HG03064 (cell line): ENCODE data around the gene PTPRU.

ENCODE experiments used
- ATAC-seq: cut with Tn5 transposase; IDR thresholded peaks from one replicate; pipeline ENCODE4 v1.9.1; 2021; ENCODE audit warnings: low read depth; ENCODE audit not compliant: unreplicated experiment

The PTPRU gene

DNA sequence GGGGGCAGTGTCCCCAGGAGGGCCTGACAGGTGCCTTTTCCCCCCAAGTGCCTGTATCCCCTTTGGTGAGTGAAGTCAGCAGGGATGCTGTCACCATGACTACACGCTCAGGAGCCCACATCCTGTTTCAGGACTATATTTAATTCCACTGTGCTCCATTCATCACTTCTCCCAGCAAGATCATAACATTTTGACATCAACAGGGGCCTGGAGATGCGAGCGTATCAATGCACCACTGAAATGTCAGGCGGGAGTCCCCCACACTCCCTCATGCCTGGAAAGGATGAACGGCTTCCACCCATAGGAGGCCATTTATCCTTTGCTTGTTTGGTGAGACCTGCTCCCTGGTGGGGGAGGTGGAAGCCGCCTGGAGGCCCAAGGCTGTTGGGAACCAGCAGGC is 119.1 kb downstream of the PTPRU start:
- no peak for ATAC-seq

- no peak for ATAC-seq
Observed at GRCh38 chr1:29356663-29357062, 120.3 kb downstream of the PTPRU start.

DNA sequence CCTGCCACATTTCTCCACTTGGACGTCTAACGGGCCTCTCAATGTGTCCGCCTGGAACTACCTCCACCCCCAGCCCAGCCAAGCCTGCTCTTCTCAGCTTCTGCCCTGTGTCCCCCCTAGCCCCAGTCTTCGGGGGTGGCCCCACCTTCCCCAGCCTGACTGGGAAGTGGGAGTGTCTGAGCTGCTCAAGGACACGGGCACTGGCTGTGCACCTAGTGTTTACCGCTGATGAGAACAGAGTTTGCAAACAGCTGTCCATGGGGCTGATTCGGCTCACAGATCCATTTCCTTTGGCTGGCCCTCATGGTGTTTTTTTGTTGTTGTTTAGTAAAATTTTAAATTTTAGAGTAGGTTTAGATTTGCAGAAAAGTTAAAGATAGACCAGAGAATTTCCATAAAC is 121.1 kb downstream of the PTPRU start:
- no peak for ATAC-seq

DNA sequence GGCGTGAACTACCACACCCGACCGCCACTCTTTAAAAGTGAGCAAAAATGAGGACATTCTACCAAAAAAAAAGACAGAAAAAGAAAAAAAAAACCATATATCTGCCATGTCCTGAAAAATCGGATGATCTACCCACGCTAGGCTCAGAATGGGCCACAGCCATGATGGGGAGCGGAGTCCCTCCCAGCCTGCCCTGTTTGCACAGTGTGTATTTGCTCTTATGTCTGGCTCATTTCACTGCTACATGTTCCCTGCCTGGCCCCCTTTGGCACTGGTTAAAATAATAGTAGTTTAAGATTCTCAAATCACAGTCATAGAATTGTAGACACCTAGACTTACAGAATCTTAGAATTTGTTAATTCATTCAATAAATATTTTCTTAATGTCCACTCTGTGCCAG is 121.9 kb downstream of the PTPRU start:
- ATAC-seq = no peak

DNA sequence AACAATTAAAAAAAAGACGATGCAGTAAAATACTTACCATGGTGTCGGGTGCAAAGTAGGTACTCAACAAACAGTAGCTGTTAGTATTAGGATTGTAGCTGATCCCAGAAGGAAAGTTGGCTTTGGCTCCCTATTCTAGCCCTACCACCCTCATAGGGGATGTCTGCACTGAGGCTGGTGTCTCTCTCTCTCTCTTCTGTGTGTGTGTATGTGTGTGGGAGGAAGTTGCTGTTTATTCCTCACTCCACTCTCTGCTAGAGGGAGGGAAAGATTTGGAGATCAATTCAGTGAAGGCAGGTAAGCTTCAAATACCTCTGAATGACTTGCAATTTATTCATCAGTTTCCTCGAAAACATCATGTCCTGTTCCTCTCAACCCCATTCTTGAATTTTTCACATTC is 124.4 kb downstream of the PTPRU start:
- no peak for ATAC-seq

DNA sequence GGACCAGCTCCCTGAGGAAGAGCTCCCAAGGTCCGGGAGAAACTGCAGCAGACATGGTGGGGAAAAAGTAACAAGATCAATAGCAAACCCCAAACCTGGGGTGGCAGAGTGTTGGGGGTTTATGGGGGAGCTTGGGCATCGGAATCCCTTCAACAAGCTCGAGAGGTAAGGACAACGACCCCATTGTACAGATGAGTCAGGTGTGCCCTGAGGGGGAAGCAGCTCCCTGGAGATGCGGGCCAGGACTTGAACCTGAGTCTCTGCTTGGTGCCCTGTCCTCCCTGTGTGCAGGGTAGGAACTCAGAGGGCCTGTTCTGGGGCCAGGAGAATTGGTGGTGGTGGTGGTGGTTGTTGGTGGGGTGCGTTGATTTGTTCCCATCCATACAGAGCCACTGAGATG is 125.4 kb downstream of the PTPRU start:
- ATAC-seq = no peak

- no peak for ATAC-seq
Observed at GRCh38 chr1:29362116-29362515, 125.8 kb downstream of the PTPRU start.

GRCh38 chr1:29362764-29363163 is 126.4 kb downstream of the PTPRU start:
- ATAC-seq = no peak

DNA sequence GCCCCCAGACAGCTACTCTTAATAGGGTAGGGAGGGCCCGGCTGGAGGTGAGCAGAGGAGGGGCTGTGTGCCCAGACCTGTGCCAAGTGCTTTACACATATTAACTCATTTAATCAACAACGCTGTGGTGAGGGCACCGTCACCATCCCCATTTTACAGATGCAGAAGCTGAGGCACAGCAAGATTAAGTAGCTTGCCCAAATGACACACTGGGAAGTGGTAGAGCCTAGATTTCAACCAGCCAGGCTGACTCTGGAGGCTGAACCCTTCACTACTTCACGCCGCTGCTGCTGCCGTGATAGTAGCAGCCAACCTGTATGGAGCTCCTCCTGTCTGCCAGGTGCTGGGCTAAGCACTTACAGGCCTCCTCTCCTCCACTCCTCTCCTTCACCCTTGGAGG is 127.2 kb downstream of the PTPRU start:
- ATAC-seq = no peak

GRCh38 chr1:29364101-29364678 is 127.9 kb downstream of the PTPRU start:
- no peak for ATAC-seq

DNA sequence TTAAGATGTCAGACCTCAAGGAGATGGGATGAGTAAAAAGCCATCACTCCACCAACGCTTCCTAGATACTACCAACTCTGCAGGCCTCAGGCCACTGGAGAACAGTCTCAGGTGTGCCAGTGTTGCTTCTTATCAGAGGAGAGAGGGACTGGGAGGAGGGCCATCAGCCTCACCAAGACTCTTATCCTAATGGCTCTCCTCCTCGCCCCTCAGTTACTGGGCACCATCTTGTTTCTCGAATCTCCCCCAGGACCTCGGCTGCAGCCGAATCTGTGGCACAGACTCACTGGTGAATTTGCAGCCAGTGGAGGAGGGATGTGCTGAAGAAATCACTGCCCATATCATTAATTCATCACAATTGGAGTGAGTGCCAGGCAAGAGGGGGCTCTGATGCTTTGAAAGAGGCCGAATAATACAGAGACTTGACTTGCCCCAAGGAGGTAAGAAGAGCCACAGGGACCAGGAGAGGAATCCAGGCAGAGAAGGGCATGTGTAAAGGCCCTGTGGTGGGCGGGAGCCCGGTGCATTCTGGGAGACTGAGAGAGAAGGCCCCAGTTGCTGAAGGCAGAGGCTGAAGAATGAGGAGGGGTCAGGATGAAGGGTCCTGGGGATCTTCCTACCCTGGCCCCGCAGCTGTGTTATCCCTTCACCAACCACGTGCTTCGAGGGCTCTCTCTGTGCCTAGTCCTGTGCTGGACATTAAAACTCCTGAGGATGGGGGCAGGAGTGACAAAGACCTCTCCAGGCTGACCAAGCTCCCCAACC is 129.8 kb downstream of the PTPRU start:
- ATAC-seq = no peak

DNA sequence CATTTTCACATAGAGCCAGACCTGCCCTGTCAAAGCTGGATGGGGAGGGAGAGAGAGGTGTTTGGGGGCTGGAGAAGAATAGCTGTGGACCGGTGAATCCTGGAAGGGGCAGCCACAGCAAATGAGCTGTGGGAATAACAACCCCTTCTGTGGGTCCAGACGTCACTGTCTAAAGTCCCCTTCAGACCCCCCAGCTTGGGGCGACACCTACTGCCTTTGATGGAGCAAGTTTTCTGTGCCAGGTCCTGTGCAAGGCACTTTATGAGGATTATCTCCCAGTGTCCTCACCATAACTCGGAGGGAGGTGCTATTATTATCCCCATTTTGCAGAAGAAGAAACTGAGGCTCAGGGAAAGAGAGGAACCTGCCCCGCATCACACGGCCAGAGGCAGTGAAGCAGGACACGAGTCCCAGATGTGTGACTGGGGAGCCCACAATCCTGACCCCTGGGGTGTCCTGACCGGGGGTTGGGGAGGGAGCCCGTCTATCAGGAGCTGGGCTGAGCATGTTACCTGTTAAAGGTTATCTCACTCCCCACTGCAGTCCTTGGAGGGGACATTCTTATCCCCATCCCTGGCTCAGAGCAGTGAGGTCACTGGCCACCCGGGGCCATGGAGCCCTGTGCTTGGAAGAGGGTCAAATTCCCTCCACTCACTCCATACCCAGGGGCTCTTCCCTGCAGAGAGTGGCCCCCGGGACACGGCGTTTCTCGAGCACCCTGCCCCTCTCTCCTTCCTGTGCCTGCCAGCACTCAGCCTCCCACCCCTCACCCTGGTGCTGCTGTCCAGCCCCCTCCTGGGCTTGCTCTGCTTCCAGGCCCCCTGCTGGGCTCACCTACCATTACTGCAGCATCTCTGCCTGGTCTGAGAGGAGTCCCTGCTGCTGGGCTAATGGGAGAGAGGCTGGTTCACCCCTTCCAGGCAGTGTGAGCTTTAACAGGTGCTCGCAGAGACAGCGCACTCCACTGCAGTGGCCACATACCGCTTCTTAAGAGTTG is 132.9 kb downstream of the PTPRU start:
- no peak for ATAC-seq

GRCh38 chr1:29370067-29370466 is 133.7 kb downstream of the PTPRU start:
- no peak for ATAC-seq

GRCh38 chr1:29371332-29371731 is 135.0 kb downstream of the PTPRU start:
- no peak for ATAC-seq

DNA sequence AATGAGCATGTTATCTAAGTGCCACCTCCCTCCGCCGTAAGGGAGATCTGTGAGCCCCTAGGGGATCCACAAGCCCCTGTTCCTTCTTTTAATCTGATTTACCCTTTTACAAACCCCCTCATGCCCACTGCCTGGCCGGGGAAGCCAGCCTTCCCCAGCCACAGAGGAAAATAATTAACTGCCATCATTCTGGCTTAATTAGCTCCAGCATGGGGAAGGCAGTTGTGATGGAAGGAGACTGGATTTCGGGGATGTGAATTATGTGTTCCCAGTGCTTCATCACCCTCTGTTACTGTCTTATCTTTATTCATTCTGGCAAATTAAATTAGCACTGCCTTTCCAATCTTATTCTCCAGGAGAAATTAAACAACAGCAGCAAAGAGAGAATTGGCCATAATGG is 135.8 kb downstream of the PTPRU start:
- ATAC-seq = no peak
